ENCODE results near the gene INSYN1.

DNA sequence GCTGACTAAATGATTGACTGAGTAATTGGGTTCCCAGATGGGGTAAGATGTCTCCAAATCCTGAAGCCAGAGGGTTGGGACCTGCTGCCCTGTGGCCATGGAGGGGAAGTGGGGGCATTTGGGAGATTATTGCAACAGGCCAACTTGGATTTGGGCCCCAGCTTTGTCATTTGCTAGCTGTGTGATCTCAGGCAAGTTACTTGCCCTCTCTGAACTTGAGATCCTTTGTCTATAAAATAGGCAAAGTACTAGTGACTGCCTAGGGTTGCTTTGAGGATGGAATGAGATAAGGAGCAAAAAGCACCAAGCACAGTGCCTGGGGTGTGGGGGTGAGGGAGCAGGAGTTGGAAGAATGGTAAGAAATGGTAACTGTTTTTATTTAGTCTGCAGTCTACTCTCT, 4.4 kb upstream of the INSYN1 start:
- no peak for TF ChIP-seq EP300 (IDR thresholded peaks at IDR 0.05)
- no peak for TF ChIP-seq POLR2AphosphoS5 (IDR thresholded peaks at IDR 0.05)
- TF ChIP-seq, protein P1, sequence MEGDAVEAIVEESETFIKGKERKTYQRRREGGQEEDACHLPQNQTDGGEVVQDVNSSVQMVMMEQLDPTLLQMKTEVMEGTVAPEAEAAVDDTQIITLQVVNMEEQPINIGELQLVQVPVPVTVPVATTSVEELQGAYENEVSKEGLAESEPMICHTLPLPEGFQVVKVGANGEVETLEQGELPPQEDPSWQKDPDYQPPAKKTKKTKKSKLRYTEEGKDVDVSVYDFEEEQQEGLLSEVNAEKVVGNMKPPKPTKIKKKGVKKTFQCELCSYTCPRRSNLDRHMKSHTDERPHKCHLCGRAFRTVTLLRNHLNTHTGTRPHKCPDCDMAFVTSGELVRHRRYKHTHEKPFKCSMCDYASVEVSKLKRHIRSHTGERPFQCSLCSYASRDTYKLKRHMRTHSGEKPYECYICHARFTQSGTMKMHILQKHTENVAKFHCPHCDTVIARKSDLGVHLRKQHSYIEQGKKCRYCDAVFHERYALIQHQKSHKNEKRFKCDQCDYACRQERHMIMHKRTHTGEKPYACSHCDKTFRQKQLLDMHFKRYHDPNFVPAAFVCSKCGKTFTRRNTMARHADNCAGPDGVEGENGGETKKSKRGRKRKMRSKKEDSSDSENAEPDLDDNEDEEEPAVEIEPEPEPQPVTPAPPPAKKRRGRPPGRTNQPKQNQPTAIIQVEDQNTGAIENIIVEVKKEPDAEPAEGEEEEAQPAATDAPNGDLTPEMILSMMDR (IDR thresholded peaks at IDR 0.05), result no peak
- TF ChIP-seq POLR2A (IDR thresholded peaks at IDR 0.05), result no peak

Measured in sigmoid colon (tissue), 4 donors.